HG02623 (cell line): ENCODE measurements around the gene PMPCA.
A peak's percentile ranks its signal among the peaks of the same experiment; 100 is the strongest.
"Not testable (repeated sequence)": the region's sequence is repeated elsewhere in the genome, so short reads cannot be mapped to it uniquely, and the experiment has no call there.

Source experiments
- ATAC-seq: cut with Tn5 transposase; IDR thresholded peaks from one replicate; pipeline ENCODE4 v1.9.1; 2021; ENCODE audit warnings: moderate library complexity; ENCODE audit not compliant: unreplicated experiment

Gene PMPCA

DNA sequence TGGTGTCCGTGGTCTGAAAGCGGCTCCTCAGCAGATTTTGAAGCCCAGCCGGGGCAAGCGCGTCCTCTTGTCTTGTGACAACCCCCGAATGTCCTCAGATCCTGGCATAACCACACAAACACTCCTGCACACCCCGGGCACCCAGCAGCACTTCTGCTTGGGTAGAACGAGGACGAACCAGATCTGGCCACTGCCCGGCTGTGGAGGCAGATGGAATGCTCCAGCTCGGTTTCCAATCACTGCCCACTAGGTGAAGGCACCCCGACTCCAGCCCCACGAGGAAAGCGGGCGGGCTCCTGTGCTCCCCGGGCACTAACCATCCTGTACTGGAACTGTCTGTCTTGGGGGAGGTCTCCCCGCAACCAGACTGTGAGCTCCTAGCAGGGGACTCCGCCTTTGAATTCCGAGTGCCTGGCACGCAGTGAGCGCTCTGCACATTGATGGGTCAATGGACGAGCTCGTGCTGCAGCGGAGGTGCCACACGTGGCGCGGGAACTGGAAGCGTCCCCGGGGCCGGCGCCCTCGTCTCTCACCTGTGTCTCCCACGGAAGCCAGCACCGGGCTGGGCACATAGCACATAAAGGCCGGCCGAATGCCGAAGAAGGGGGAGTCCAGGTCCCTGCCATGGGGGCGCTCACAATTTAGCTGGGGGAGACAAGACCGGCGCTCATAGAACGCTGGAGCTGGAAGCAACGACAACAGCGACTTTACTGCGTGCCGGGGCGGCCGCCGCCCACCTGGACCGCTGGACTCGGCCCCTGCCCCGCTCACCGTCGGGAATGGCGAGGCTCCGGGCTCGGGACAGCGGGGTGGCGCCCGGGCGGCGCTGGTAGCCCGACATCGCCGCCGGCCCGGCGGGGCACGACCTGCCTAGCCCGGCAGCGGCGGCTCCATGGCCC lies 652 bp upstream of the PMPCA start:
- ATAC-seq, result peak; percentile 23

GRCh38 chr9:136411378-136411777 lies 920 bp downstream of the PMPCA start:
- no peak for ATAC-seq

DNA sequence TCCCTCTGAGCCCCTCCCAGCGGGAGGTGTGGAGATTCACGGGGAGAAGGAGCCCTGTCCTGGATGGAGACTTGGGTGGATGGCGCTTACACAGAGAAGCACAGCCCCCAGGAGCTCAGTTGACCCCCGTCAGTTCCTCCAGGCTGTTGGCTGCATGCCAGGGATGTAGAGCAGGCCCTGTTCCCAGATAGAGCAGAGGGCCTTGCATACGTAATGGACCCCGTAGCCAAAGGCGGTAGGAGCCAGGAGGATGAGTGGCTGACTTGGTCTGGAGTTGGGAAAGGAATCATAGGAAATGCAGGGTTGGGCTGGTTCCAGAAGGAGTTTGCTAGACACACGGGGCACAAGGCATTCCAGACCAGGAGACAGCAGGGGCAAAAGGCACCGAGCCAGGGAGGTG lies 2.5 kb downstream of the PMPCA start:
- no peak for ATAC-seq

DNA sequence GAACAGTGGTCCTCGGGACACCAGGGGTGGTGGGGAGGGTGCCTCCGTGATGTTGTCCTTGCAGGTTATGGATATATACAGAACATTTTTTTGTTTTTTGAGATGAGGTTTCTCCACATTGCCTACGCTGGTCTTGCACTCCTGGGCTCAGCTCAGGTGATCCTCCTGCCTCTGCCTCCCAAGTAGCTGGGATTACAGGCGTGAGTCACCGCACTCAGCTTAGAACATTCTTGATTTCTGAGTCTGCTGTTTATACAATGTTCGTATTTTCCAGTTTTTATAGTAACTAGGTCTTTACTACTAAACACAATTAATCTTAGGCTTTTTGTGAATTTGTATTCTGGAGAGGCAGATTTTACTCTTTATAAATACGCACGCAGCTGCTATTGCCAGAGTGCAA lies 6.0 kb downstream of the PMPCA start:
- ATAC-seq, result no peak

DNA sequence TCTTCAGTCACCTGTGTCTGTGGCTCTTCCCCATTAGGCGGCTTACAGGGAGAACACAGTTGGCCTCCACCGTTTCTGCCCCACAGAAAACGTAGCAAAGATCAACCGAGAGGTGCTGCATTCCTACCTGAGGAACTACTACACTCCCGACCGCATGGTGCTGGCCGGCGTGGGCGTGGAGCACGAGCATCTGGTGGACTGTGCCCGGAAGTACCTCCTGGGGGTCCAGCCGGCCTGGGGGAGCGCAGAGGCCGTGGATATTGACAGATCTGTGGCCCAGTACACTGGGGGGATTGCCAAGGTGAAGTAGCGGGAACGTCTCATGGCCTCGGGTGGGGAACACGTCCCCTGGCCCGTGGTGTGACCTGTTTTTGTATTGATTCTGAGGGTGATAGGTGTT lies 6.5 kb downstream of the PMPCA start:
- ATAC-seq, result no peak

DNA sequence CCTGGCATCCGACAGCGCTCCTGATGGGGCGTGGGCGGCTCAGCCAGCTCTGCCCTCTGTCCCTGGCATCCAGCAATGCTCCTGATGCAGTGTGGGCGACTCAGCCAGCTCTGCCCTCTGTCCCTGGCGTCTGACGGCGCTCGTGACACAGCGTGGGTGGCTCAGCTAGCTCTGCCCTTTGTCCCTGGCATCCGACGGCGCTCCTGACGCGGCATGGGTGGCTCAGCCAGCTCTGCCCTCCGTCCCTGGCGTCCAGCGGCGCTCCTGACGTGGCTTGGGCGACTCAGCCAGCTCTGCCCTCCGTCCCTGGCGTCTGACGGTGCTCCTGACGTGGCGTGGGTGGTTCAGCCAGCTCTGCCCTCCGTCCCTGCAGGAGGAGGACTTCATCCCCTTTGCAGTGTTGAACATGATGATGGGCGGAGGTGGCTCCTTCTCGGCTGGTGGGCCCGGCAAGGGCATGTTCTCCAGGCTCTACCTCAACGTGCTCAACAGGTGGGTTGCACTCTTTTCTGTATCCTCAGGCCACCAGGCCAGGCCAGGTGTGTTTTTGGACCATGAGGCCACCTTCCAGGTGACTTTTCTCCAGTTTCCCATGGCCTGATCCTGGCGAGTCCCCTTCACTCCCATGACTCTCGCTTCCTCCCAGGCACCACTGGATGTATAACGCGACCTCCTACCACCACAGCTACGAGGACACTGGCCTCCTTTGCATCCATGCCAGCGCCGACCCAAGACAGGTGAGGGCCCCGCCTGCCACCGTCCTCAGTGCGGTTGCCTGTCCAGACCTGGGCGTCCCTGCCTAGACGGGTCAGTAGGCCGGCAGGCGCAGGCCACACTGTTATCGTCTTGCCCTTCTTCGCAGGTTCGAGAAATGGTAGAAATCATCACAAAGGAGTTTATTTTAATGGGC lies 8.0 kb downstream of the PMPCA start:
- ATAC-seq, result no peak

- no peak for ATAC-seq
Measured at GRCh38 chr9:136419092-136419420, 8.6 kb downstream of the PMPCA start.

DNA sequence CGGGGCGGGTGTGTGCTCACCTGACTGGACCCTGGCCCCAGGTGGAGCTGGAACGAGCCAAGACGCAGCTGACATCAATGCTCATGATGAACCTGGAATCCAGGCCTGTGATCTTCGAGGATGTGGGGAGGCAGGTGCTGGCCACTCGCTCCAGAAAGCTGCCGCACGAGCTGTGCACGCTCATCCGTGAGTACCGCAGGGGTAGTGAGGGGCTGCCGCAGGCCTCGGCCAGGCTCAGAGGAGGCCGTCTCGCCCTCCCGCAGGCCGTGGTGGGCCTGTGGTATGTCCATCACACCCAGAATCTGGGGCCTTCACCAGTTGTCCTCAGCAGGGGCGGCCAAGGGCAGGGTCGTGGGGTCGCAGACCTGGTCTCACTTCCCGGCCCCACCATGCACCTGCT lies 11.3 kb downstream of the PMPCA start:
- no peak for ATAC-seq

DNA sequence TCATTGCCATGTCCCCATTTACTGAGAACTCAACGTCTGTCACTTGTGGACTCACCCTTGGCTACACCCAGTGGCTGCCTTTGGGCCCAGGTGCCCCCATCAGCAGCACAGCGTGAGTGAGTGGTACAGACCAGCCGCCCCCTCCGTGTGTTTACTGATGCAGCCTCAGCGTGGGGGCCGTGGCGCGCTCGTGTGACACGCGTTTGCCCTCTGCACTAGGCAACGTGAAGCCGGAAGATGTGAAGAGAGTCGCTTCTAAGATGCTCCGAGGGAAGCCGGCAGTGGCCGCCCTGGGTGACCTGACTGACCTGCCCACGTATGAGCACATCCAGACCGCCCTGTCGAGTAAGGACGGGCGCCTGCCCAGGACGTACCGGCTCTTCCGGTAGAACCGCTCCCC lies 12.4 kb downstream of the PMPCA start:
- ATAC-seq, result no peak

- ATAC-seq, result no peak
Measured at GRCh38 chr9:136423432-136424146, 13.1 kb downstream of the PMPCA start.

- ATAC-seq, result no peak
Measured at GRCh38 chr9:136424750-136425362, 14.4 kb downstream of the PMPCA start.

GRCh38 chr9:136425367-136425766 lies 14.9 kb downstream of the PMPCA start:
- ATAC-seq, result not testable (repeated sequence)

DNA sequence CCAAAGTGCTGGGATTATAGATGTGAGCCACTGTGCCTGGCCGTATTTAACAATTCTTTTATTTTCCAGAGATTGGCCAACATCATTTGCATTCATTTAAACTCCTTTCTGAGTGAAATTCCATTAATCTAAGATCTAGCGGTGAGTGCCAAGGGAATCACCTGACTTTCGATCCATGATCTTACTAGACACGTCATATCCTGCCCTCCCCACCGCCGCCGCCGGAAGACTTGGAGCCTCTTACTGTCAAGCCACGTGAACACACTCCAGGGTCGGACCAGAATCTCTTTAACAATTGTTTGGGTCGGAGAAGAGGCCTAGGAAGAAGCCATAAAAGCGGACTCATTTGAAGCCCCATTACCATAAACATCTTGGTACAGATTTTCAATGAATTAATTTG lies 16.3 kb downstream of the PMPCA start:
- ATAC-seq, result no peak

- no peak for ATAC-seq
Measured at GRCh38 chr9:136429075-136429628, 18.7 kb downstream of the PMPCA start.

- no peak for ATAC-seq
Measured at GRCh38 chr9:136429683-136430491, 19.4 kb downstream of the PMPCA start.

DNA sequence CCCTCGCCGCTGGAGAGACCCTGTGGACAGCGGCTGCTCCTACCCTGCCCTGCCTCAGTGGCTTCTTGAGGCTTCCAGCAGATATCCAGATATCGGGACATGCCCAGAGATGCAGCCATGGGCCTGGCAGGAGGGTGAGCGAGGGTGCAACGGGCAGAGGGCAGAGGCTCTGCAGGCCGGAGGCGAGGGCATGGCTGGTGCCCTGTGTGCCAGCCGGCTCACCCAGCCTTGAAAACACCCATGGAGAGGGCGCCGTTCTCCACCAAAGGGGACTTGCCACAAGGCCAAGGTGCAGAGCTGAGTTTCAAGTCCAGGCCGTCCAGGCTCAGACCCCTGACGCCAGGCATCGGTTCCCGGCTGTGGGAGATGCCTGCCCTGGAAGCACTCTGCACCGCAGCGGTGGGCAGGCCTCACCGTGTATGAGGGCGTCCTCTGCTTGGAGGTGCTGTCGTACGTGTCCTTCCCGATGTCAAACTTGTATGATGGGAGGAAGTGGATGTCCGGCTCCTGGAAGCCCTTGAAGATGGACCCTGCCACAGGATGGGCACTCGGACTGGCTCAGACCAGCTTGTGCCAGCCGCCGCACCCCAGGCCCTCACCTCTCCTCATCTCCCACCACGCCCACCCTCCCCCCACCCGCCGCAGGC lies 20.3 kb downstream of the PMPCA start:
- no peak for ATAC-seq

DNA sequence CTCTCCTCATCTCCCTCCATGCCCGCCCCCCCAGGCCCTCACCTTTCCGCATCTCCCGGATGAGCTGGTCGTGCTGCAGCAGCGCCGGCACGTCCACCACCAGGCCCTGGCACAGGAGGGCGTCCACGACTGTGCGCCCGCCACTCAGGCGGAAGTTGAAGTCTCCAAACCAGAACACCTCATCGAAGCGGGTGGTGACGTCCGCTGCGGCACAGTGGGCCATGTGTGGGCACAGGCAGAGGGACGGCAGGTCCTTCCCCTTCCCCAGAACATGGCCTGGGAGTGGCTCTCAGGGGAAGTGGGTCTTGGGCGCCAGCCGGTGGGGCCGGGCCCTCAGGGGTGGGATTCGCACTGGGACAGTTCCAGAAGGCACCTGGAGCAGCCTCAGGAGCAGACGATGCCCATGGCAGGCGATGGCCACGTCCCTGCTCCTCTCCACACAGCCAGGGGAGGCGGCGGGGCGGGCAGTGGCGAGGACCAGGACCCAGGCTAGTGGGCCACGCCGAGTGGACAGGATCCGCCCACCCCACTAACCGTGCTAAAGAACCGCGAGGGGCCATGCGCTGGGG lies 21.4 kb downstream of the PMPCA start:
- no peak for ATAC-seq

GRCh38 chr9:136432591-136432990 lies 22.1 kb downstream of the PMPCA start:
- no peak for ATAC-seq
